HG02870 (cell line): Measurements from ENCODE around the gene RALGPS1.

Experiments used
- ATAC-seq: cut with Tn5 transposase; IDR thresholded peaks from one replicate; pipeline ENCODE4 v1.9.1; 2021; ENCODE audit warnings: mild to moderate bottlenecking, moderate library complexity; ENCODE audit not compliant: unreplicated experiment

RALGPS1 gene

DNA sequence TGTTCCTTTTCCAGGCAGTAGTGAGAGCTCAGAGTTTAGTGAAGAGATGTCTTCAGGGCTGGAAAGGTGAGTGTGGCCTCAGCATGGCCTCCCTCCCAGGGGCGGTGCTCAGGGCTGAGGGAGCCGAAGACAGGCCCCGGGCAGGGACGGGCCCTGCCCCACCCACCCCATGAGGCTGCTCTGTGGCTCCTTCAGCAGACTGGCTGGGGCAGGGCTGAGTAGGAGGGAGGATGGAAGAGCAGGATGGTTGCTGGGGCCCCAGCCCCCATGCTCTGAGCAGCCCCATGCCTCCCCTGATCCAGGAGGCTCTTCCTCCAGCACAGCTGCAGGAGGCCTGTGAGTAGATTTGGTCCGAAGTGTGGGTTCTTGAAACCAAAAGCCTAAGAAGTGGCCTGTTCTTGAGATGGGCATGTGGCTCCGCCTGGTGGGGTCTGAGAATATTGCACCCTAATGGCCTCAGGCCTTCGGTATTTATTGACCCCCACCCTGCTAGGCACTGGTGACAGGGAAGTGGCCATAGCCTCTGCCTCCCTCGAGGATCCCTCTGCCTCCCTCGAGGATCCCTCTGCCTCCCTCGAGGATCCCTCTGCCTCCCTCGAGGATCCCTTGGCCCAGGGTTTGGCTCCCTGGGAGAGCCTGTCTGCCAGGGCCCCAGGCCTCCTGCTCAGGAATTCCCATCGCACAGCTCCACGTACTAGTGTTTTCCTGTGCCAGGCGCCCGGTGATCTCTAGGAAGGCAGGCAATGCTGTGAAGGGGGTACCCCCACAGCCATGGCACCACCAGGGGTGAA is 284.6 kb downstream of the RALGPS1 start:
- ATAC-seq, result no peak

DNA sequence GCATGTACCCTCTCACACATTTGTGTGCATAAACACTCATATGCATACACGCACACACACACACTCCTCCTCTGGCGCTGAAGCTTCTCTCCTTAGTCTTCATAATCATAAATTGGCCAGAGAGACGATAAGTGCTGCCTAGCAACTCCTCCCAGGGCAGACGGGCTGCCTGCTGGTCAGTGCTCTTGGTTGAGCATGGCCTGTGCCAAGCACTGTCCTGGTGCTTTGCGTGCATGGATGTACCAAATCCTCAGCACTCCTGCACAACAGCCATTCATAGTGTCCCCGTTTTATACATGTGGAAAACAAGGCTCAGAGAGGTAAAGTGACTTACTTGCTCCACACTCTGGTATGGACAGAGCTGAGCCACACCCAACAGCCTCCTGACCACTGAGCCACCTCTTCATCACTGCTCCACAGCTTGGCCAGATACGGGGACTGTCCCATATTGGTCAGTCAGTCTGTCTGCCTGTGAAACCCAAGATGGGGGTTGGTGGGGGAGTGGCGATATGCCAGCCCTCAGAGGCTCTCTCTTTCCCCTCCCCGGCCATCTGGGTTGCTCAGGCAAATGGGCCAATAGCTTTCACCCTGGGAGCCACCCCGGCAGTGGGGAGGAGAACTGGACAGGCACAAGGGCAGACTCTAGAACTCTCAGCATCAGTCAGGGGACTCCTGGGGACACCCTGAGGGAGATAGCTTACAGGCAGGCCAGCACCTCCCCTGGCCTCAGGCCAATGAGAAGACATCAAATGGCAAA is 285.7 kb downstream of the RALGPS1 start:
- ATAC-seq, result no peak

DNA sequence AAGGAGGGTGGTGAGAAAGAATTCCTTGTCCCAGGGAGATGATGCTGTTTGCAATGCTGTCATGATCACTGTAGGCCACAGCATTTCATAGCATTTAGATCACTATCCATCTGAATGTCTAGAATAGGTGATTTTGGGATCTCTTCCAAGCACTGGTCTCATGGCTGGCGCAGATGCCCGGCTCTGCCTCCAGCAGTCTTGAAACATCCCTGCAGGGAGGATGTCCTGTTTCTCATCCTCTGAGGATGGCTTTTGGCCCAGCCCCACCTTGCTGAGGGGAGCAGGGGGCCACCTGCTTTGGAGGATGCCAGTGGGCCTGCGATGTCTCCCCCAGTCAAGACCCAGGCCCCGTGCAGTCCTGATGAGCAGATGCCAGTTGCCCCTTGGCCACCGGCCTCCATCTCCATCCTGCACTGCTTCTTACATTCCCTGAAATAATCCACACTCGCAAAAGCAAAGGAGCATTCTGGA is 286.5 kb downstream of the RALGPS1 start:
- no peak for ATAC-seq

DNA sequence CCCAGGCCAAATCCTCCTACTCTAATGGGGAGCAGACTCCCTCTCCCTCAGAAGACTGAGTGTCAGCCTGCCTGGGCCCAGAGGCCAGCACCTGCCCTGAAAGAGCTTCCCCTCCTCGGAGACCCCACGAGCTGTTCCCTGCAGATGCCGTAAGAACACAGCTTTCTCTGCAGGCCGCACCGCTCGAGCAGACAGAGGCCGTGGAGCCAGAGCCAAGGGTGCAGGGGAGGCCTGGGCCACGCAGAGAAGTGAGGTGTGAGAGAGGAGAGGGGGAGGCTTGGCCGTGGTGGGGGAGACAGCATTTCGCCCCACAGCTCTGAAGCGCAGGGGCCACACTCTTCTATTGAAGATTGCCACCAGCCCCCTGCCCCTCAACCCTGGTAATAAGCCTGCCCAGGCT is 287.1 kb downstream of the RALGPS1 start:
- no peak for ATAC-seq

DNA sequence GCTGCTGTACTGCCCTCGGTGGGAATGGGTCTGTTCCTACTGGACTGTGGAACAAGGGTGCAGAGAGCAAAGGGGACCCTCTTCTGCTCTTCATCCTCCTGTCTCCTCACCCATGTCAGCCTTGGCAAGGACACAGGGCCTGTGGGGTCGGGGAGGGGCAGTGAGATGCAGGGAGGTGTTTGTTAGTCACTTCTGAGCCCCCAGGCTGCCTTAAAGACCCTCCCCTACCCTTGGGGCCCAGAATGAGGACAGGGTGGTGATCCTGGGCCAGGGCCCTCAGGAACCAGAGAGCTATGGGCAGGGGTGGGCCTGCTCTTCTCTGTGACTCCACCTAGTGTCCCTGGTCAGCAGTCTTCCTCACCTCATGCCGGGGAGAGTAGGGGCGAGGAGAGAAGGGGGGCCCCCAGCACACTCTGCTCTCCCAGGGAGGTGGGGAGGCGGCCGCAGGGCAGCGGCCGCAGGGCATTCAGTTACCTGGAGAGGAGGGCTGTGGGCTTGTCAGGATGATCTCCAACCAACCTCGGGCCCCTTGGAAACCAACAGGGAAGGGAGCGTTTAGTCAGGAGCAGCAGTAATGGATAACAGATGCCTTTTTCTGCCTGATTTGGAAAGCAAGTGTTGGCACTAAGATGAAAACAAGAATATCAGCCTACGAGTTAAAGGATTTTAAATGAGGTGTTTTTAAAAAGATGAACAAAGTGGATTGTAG is 288.0 kb downstream of the RALGPS1 start:
- no peak for ATAC-seq

DNA sequence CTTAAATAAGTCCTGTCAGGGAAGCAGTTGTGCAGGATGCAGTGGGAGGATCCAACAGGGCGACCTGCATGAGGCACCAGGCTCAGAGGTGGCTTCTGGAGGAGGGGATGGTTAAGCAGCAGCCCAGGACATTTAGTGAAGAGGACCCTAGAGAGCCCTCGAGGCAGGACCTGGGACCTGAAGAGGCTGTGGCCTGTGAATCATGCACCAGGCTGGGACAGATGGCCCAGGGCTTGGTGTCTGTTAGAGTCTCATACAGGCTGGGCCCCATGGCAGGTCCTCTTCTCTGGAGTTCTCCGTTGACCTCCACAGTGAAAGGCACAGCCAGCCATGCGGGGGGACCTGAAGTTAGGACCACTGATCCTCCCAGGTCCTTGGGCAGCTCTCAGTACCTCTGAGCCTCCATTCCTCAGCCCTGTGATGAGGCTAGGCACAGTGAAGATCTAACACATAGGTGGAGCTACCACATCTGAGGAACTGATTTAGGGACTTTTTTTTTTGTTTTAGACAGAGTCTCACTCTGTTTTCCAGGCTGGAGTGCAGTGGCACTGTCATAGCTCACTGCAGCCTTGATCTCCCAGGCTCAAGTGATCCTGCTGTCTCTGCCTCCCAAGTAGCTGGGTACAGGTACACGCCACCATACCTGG is 289.2 kb downstream of the RALGPS1 start:
- no peak for ATAC-seq

DNA sequence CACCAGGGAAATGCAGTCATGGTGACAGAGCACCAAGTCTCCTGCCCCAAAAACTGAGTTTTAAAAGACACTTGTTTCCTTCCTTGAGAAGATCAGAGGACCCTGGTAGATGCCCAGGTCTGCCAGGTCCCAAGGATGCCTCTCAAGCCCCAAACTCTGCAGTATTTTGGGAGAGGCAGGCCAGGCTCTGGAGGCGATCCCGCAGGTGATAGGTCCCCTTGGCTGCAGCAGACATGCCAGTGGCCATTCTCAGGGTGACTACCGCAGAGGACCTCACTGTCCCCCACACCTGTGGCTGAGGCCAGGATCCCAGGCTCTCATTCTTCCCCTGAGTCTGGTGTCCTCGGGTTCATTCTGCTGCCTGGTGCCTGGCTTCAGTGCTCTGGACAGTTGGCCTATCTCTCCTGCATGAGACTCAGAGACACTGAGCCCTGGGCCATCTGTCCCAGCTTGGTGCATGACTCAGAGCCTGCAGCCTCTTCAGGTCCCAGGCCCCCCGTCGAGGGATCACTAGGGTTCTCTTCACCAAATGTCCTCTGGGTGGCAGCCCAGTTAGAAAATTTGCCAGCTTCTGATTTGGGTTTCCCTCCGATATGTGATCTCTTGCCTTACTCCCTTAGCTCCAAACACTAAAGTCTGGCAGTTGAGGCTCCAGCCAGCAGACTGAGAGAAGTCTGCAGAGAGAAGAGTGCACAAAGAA is 290.3 kb downstream of the RALGPS1 start:
- no peak for ATAC-seq

DNA sequence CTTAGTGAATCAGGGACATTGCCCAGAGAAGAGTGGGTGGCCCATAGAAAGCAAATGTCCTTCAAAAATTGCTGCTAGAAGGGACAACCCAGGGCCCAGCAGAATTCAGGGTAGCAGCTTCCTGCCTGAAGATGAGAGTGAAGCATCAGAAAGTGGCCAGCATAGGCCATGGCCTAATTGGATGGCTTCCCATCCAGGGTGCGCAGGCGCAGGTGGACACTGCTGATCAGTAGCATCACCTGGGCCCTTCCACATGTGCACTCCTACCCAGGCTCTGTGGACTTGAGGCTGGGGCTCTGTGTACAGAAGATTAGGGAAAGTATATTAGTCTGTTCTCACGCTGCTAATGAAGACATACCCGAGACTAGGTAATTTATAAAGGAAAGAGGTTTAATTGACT is 291.4 kb downstream of the RALGPS1 start:
- ATAC-seq, result no peak

DNA sequence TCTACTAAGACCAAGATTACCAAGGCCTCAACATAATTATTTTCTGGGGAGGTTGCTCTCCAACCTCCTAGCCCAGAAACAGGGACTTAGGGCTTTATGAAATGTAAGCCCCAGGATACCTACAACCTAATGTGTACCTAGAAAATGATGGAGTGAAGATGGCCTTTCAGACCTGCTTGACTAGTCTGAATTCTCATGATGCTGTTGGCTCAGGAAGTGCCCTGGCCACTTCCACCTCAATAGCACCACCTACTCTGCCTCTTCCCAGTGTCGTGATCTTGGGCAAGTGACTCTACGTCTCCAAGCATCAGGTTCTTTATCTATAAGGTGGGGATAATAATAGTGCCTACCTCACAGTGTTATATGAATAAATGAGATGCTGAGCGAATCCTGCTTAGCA is 292.1 kb downstream of the RALGPS1 start:
- no peak for ATAC-seq

DNA sequence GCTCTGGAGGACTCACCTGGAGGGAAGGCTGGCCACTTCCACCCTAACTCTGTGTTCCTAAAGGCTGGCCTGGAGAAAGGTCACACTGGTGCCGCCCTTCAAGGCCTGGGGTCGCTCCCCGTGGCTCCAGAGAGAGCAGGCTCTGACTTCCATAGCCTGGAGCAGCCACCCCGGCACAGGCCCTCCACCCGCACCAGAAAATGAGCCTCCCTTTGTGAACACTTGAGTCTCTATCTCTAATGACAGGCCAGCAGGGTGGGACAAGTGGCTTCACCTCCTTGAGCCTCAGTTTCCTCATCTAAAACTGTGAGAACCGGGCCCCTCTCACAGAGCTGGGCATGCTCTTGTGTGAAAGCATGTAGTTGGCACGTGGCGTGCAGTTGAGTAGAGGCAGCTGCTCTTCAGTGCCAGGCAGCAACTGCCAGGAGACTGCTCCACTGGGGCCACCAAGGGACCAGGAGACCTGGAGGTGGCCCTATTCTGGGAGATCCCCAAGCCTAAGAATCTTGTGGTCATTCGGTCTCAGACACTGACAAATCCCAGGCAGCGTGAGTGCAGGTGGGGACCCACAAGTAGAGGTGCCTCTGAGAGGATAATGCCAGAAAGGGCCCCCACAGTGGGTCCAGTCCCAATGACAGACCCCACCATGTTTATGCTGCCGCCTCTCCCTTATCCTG is 293.3 kb downstream of the RALGPS1 start:
- no peak for ATAC-seq

DNA sequence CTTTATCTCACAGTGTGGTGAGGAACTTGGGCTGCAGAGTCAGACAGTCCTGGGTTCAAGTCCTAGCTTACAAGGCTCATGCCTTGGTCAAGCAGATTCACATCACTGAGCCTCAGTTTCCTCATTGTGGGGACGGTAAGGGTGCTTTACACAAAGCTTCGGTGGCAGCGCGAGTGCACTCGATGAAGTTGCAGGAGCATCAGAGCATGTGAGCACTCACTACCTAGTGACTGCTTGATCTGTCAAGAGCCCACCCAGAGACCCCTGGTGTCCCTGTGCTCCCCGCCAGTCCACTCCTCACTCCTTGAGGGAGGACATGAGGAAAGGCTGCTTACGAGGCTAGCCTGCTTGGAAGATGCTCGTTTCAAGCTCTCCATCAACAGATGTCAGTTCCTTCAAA is 293.8 kb downstream of the RALGPS1 start:
- no peak for ATAC-seq

DNA sequence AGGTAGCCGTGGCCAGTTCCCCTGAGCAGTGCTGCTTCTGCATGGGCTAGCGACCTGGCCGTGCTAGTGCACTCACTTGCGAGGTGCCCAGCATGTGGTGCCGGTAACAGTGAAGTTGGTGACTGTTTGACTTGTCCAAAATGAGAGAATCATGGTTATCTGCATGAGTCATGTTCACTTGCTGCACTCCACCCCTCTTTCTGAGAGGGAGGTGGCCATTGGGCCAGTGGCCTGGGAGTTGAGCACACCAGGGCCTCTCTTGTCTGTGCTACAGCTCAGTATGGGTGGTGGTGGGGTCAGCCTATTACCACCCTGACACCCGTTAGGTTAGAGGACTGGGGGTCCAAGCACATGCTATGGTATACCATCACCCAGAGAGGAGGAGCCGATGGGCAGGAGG is 294.6 kb downstream of the RALGPS1 start:
- no peak for ATAC-seq

DNA sequence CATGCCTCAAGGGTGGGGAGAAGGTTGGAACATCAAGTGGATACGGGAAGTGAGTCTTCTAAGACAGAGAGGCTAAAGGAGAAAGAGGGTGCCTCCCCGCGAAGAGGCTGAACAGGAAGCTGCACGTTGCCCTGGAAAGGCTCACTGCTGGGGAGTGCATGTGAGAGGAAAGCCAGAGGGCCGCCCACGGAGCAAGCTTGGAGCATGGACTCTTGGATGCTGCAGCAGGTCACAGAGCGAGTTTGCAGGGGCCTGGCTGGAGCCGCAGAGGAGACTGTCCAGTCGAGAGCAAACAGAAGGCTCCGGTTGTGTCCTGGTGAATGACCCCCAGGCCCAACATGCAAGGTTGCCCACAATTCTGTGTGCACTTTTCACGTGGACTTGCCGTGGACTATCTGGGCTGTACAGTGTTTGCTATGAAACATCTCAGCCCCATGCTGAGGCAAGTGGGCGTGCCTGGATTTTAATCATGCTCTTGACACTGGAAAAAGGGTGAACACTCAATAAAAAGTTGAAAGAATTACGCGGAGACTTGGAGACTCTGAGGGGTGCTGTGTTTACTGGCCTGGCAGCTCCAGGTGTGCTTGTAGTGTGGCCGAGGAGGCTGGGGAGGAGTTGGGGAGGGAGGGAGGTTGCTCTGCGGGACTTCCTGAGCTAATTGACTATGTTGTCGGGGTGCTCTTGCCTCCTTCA is 295.5 kb downstream of the RALGPS1 start:
- no peak for ATAC-seq

DNA sequence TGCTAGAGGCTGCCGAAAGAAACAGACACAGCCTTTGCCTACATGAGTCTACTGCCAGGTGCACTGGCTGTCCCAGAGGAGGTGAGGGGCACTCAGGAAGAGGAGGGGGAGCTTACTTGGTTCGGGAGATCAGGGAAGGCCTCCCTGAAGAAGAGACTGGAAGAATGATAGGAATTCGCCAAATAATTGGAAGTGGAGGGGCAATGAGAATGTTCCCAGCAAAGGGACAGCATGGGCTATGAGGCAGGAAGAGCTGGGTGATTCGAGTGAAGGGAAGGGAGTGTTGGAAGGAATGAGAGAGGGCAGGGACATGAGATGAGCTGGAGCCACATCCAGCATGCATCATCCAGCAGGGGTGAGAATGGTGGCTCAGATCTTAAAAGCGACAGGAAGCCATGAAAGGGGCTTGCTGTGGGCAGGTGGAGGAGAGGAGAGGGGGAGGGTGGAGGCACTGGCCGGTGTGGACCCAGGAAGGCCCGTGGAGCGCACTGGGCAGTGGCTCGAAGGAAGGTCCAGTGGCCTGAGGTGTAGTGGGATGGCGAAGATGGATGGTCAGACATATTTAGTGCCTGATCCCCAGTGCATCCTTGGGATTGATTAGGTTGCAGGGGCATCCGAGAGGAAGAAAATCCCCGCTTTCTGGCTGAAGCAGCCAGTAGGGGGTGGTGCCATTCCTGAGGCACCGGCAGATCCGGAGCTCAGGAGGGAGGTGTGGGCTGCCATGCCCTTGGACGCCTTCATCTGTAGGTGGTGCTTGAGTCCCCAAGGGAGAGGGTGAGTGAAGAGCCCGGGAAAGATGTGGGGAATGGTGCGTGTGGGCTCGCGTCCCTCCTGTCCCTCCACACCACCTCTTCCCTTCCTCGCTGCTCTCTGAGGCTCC is 296.5 kb downstream of the RALGPS1 start:
- ATAC-seq, result no peak

DNA sequence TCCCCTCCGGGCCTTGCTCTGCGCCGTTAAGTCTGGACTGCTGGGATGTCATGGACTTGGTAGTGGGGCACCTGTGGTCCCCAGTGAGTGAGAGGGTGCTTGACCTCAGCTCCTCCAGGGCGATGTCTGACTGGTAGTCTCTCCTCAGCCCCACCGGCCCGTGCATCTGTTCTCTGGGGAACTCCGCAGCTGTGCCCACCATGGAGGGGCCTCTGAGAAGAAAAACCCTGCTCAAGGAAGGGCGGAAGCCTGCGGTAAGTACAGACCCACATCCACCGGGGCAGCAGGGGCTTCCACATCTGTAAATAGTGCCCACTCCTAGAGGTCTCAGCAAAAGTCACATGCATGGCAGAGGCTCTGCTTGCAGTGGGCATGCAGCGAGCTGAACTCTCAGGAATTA is 297.4 kb downstream of the RALGPS1 start:
- no peak for ATAC-seq

DNA sequence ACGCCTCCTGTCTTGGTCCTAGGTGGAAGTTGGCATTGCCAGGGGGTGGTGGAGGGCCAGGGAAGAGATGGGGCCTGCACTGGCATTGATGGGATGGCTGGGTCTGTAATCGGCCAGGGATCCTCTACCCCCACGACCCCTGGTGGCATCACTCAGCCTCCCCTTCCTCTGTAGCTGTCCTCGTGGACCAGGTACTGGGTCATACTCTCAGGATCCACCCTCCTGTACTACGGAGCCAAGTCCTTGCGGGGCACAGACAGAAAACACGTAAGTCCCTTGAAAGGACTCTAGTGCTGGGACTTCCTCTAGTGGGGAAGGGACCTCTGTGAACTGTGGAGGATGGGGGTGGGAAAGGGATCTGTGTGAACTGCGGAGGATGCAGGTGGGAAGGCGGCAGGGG is 297.9 kb downstream of the RALGPS1 start:
- ATAC-seq, result no peak

DNA sequence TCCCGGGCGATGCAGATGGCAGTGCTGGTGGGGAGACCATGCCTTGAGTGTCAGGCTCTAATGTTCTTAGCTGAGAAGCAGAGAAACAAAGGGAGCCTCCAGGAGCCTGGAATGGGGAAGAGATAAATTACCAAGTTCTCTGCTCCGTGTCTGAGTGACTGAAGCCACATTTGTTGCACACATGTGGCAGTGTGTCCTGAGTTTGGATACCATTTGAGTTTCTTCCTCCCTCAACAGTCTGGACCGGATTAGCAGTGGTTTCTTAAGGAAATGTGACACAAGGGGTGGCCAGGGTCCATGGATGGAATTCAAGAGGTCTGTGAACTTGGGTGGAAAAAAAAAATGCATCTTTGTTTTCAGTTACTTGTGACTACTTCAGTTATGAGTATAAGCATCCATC is 299.3 kb downstream of the RALGPS1 start:
- no peak for ATAC-seq
